Astrocyte (in vitro differentiated cells and primary cell): ENCODE measurements around the gene PPIL3. TPM values are rescaled to one million over a fixed set of nuclear protein-coding genes. Genes with fewer than 3 reads are reported as not detected.

Experiments used
- DNase-seq: peaks from one replicate; pipeline ENCODE4 v3.0.0-alpha.2; 2010; ENCODE audit warnings: low read depth
- FAIRE-seq: peaks from 2 replicates; lab custom pipeline; 2011; peaks lifted over from hg19 to GRCh38; lab: Jason Lieb, UNC
- H2AFZ ChIP-seq: 2 replicates; pipeline ENCODE4 v1.6.0; 2012; ENCODE audit warnings: low read depth, low read length, inconsistent platforms
- H3K27ac ChIP-seq: 2 replicates; pipeline ENCODE4 v1.5.1; 2011; ENCODE audit warnings: low read depth, low read length, inconsistent platforms
- H3K27me3 ChIP-seq: 2 replicates; pipeline ENCODE4 v1.6.0; 2011; ENCODE audit warnings: low read length, inconsistent platforms; ENCODE audit not compliant: insufficient read depth
- H3K36me3 ChIP-seq: 2 replicates; pipeline ENCODE4 v1.5.1; 2011; ENCODE audit warnings: low read length, inconsistent platforms; ENCODE audit not compliant: insufficient read depth
- H3K4me1 ChIP-seq: 2 replicates; pipeline ENCODE4 v1.5.1; 2011; ENCODE audit warnings: low read length, inconsistent platforms; ENCODE audit not compliant: insufficient read depth
- H3K4me2 ChIP-seq: 2 replicates; pipeline ENCODE4 v1.6.0; 2012; ENCODE audit warnings: low read length, inconsistent platforms
- H3K4me3 ChIP-seq: 2 replicates; pipeline ENCODE4 v1.5.1; 2011; ENCODE audit warnings: low read depth, mild to moderate bottlenecking, low read length, inconsistent platforms; ENCODE audit not compliant: insufficient read depth
- H3K79me2 ChIP-seq: 2 replicates; pipeline ENCODE4 v1.6.0; 2012; ENCODE audit warnings: mild to moderate bottlenecking, low read length, inconsistent platforms; ENCODE audit not compliant: insufficient read depth
- H3K9ac ChIP-seq: 2 replicates; pipeline ENCODE4 v1.6.0; 2012; ENCODE audit warnings: mild to moderate bottlenecking, low read length, inconsistent platforms
- H3K9me3 ChIP-seq: 2 replicates; pipeline ENCODE4 v1.5.1; 2012; ENCODE audit warnings: low read depth, mild to moderate bottlenecking, low read length, inconsistent platforms; ENCODE audit not compliant: insufficient read depth
- H4K20me1 ChIP-seq: 2 replicates; pipeline ENCODE4 v1.6.0; 2012; ENCODE audit warnings: low read length, inconsistent platforms; ENCODE audit not compliant: insufficient read depth
- H3K27ac Mint-ChIP-seq: one replicate; pipeline ENCODE4 v1.8.0; 2021; ENCODE audit warnings: mild to moderate bottlenecking, mixed read lengths; ENCODE audit not compliant: unreplicated experiment
- H3K27me3 Mint-ChIP-seq: one replicate; pipeline ENCODE4 v1.8.0; 2021; ENCODE audit warnings: low read depth, mixed read lengths; ENCODE audit not compliant: unreplicated experiment
- H3K36me3 Mint-ChIP-seq: one replicate; pipeline ENCODE4 v1.8.0; 2021; ENCODE audit warnings: low read depth, mixed read lengths; ENCODE audit not compliant: unreplicated experiment
- H3K4me1 Mint-ChIP-seq: one replicate; pipeline ENCODE4 v1.8.0; 2021; ENCODE audit warnings: low read depth, mixed read lengths; ENCODE audit not compliant: unreplicated experiment
- H3K4me3 Mint-ChIP-seq: one replicate; pipeline ENCODE4 v1.8.0; 2021; ENCODE audit warnings: mild to moderate bottlenecking, moderate library complexity, mixed read lengths; ENCODE audit not compliant: unreplicated experiment
- H3K9me3 Mint-ChIP-seq: one replicate; pipeline ENCODE4 v1.8.0; 2021; ENCODE audit warnings: mild to moderate bottlenecking, mixed read lengths; ENCODE audit not compliant: unreplicated experiment
- CTCF ChIP-seq: IDR thresholded peaks from 2 replicates; pipeline ENCODE4 v1.5.1; 2011; ENCODE audit warnings: low read depth, mild to moderate bottlenecking, inconsistent platforms, low read length, moderate library complexity; ENCODE audit not compliant: insufficient read depth
- EZH2 ChIP-seq: IDR thresholded peaks from 2 replicates; pipeline ENCODE4 v1.6.1; 2012; ENCODE audit warnings: mild to moderate bottlenecking, low read length, inconsistent platforms; ENCODE audit not compliant: insufficient read depth
- total RNA-seq: library from RNA; stranded (reverse); gene quantifications from 2 replicates; pipeline ENCODE4 v1.2.1, GENCODE V29; 2021

The PPIL3 gene
- total RNA-seq, 1 donor from 2014 or later = 34.8 TPM

DNA sequence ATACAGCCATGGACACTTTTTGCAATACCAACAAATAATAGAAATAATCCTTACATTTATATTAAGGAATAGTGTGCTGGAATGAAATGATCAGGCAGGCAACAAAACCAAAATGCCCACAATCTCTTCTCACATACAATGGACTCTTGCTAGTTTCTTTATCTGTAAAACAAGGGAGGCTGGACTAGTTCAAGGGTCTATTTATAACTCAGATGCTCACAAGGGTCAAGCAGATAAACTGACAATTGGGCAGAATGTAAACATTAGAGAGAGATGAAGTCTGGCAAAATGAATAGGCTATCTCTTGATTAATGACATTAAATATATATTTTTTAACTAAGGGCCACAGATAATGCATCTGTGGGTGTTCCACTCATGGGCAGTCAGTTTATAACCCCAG, 11.4 kb downstream of the PPIL3 start:
- Histone ChIP-seq H4K20me1 (no peaks in the 10 kb centered on the region), H3K9ac (no peak overlapping the region), H3K36me3 (peaks cover 46% of the 10 kb centered on the region), H3K4me2 (no peak overlapping the region), H2AFZ (no peak overlapping the region), H3K4me1 (no peaks in the 10 kb centered on the region), H3K9me3 (no peaks in the 10 kb centered on the region), H3K27me3 (no peaks in the 10 kb centered on the region), H3K4me3 (no peak overlapping the region), H3K27ac (no peak overlapping the region), H3K79me2 (no peaks in the 10 kb centered on the region)
- DNase-seq = no peak
- no peaks in the 10 kb centered on the region for H3K27me3 Mint-ChIP-seq
- H3K4me1 Mint-ChIP-seq = no peaks in the 10 kb centered on the region
- no peaks in the 10 kb centered on the region for H3K9me3 Mint-ChIP-seq
- no peak for FAIRE-seq
- no peak overlapping the region for H3K27ac Mint-ChIP-seq
- TF ChIP-seq CTCF = no peak
- no peak for TF ChIP-seq EZH2
- H3K4me3 Mint-ChIP-seq = no peak overlapping the region
- peaks cover 15% of the 10 kb centered on the region for H3K36me3 Mint-ChIP-seq

- DNase-seq (no peak), FAIRE-seq (no peak)
- no peak overlapping the region for H3K27ac Mint-ChIP-seq
- H3K9me3 ChIP-seq = no peaks in the 10 kb centered on the region
- no peaks in the 10 kb centered on the region for H3K79me2 ChIP-seq
- H3K36me3 ChIP-seq = peaks cover 29% of the 10 kb centered on the region
- H3K9me3 Mint-ChIP-seq = no peaks in the 10 kb centered on the region
- no peak overlapping the region for H3K4me2 ChIP-seq
- no peak overlapping the region for H3K4me3 ChIP-seq
- H4K20me1 ChIP-seq = no peaks in the 10 kb centered on the region
- H3K4me1 ChIP-seq = no peaks in the 10 kb centered on the region
- H3K9ac ChIP-seq = no peak overlapping the region
- H3K36me3 Mint-ChIP-seq = peaks cover 18% of the 10 kb centered on the region
- H3K27me3 ChIP-seq = no peaks in the 10 kb centered on the region
- no peaks in the 10 kb centered on the region for H3K27me3 Mint-ChIP-seq
- H2AFZ ChIP-seq = no peak overlapping the region
- no peak overlapping the region for H3K27ac ChIP-seq
- H3K4me3 Mint-ChIP-seq = no peak overlapping the region
- TF ChIP-seq CTCF = no peak
- TF ChIP-seq EZH2 = no peak
- H3K4me1 Mint-ChIP-seq = no peaks in the 10 kb centered on the region
Measured at GRCh38 chr2:200873560-200873959, 15.3 kb downstream of the PPIL3 start.

DNA sequence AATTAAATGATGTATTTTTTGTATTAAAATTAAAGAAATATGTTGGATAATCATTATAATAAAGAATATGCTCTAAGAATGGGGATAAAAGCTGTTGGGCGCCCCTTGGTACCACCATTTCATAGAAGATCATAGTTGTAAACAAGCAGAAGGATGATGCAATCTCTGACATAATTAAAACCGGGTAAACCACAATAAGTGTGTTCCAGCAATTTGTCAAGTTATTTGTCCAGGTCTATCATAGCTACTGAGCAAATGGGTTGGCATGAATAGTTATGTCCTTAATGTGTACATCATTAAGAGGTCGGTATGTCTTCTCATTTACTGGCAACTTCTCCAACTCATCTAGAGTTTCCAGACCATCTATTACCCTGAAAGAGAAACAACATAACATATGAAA, 17.7 kb downstream of the PPIL3 start:
- Mint-ChIP-seq H3K4me3 (no peak overlapping the region), H3K9me3 (no peaks in the 10 kb centered on the region), H3K27ac (no peak overlapping the region), H3K4me1 (no peaks in the 10 kb centered on the region), H3K27me3 (no peaks in the 10 kb centered on the region), H3K36me3 (peaks cover 18% of the 10 kb centered on the region)
- Histone ChIP-seq H3K36me3 (peaks cover 14% of the 10 kb centered on the region), H3K4me2 (no peak overlapping the region), H3K27ac (no peak overlapping the region), H3K4me1 (peaks cover 8% of the 10 kb centered on the region), H4K20me1 (no peaks in the 10 kb centered on the region), H3K79me2 (no peaks in the 10 kb centered on the region), H3K27me3 (no peaks in the 10 kb centered on the region), H3K4me3 (no peak overlapping the region), H2AFZ (no peak overlapping the region), H3K9ac (no peak overlapping the region), H3K9me3 (no peaks in the 10 kb centered on the region)
- DNase-seq = no peak
- no peak for FAIRE-seq
- TF ChIP-seq EZH2 = no peak
- TF ChIP-seq CTCF = no peak
